HepG2 (cell line): Measurements from ENCODE around the gene ZNF48. TPM values are rescaled to one million over a fixed set of nuclear protein-coding genes. Genes with fewer than 3 reads are reported as not detected.

Source experiments
- FOSL2 ChIP-seq: sonication (generic); formaldehyde crosslinking; IDR thresholded peaks from 2 replicates; pipeline ENCODE4 v1.4.0; 2020; ENCODE audit warnings: missing genetic modification reagents
- FOXK2 ChIP-seq: fragments of 450-650 bp; IDR thresholded peaks from 2 replicates; pipeline ENCODE4 v1.6.1; 2016
- ISL2 ChIP-seq: sonication (generic); formaldehyde crosslinking; IDR thresholded peaks from 2 replicates; pipeline ENCODE4 v1.5.0; 2020; ENCODE audit warnings: missing genetic modification reagents
- ISX ChIP-seq: sonication (generic); formaldehyde crosslinking; conservative IDR thresholded peaks from 2 replicates; pipeline ENCODE4 v1.5.0; 2020; ENCODE audit warnings: missing genetic modification reagents
- NKX3-1 ChIP-seq: sonication (generic); formaldehyde crosslinking; IDR thresholded peaks from 2 replicates; pipeline ENCODE4 v1.5.0; 2020; ENCODE audit warnings: missing genetic modification reagents
- PHF8 ChIP-seq: sonication (generic); formaldehyde crosslinking; IDR thresholded peaks from 2 replicates; pipeline ENCODE4 v1.5.0; 2020; ENCODE audit warnings: missing genetic modification reagents
- SKI ChIP-seq: fragments of 450-650 bp; IDR thresholded peaks from one replicate; pipeline ENCODE4 v1.6.1; 2018; ENCODE audit warnings: mild to moderate bottlenecking; ENCODE audit not compliant: partially characterized antibody
- TMF1 ChIP-seq: sonication (generic); formaldehyde crosslinking; IDR thresholded peaks from 2 replicates; pipeline ENCODE4 v1.8.1; 2022; ENCODE audit warnings: low read depth, missing genetic modification reagents
- ZBTB38 ChIP-seq: sonication (generic); formaldehyde crosslinking; IDR thresholded peaks from 2 replicates; pipeline ENCODE4 v1.5.1; 2020; ENCODE audit warnings: mild to moderate bottlenecking, missing genetic modification reagents
- ZC3H13 ChIP-seq: sonication (generic); formaldehyde crosslinking; IDR thresholded peaks from 2 replicates; pipeline ENCODE4 v1.8.1; 2023; ENCODE audit warnings: mild to moderate bottlenecking, missing genetic modification reagents, moderate library complexity
- ZFP62 ChIP-seq: sonication (generic); formaldehyde crosslinking; IDR thresholded peaks from 2 replicates; pipeline ENCODE4 v1.4.0; 2020; ENCODE audit warnings: missing genetic modification reagents
- ZNF224 ChIP-seq: sonication (generic); formaldehyde crosslinking; IDR thresholded peaks from 2 replicates; pipeline ENCODE4 v1.5.0; 2020; ENCODE audit warnings: mild to moderate bottlenecking, missing genetic modification reagents
- ZNF263 ChIP-seq: sonication (generic); formaldehyde crosslinking; IDR thresholded peaks from 2 replicates; pipeline ENCODE4 v1.4.0; 2020; ENCODE audit warnings: missing genetic modification reagents
- ZNF264 ChIP-seq: sonication (generic); formaldehyde crosslinking; IDR thresholded peaks from 2 replicates; pipeline ENCODE4 v1.4.0; 2020; ENCODE audit warnings: missing genetic modification reagents
- ZNF83 ChIP-seq: sonication (generic); formaldehyde crosslinking; IDR thresholded peaks from 2 replicates; pipeline ENCODE4 v1.4.0; 2020; ENCODE audit warnings: missing genetic modification reagents, mild to moderate bottlenecking, borderline replicate concordance
- polyA plus RNA-seq, 8 experiments: library from polyadenylated mRNA; depleted of rRNA in 3 of 8; stranded (reverse) in 7 of 8; unstranded in 1 of 8; fragments of >200 nt; fragmentation: Illumina TruSeq in 4 of 8; extraction: Trizol in 4 of 8; gene quantifications; 2 replicates each; pipeline versions ENCODE4 v1.2.1 to v1.2.3, GENCODE V29; 2011 to 2016; ENCODE audit warnings: low read depth in 4 of 8, missing spikeins in 1 of 8, mixed read lengths in 1 of 8; ENCODE audit not compliant: insufficient read depth in 1 of 8
- total RNA-seq, 5 experiments: library from RNA; depleted of rRNA; stranded (reverse); fragments of >200 nt; fragmentation: Illumina TruSeq; extraction: Trizol; gene quantifications; 2 replicates each; pipeline ENCODE4 v1.2.3, GENCODE V29; 2016; ENCODE audit warnings: low read depth in 1 of 5
- TF ChIP-seq, protein P1 (sequence below): sonication (generic); formaldehyde crosslinking; IDR thresholded peaks from 2 replicates; pipeline ENCODE4 v1.5.0; 2020; ENCODE audit warnings: mild to moderate bottlenecking, missing genetic modification reagents, moderate library complexity
- TF ChIP-seq, protein P2 (sequence below): sonication (generic); formaldehyde crosslinking; IDR thresholded peaks from 2 replicates; pipeline ENCODE4 v1.9.0; 2021; ENCODE audit warnings: missing genetic modification reagents, borderline replicate concordance
- TF ChIP-seq, protein P3 (sequence below): sonication (generic); formaldehyde crosslinking; IDR thresholded peaks from 2 replicates; pipeline ENCODE4 v1.4.0; 2020; ENCODE audit warnings: mild to moderate bottlenecking, missing genetic modification reagents
- TF ChIP-seq, protein P4 (sequence below): sonication (generic); formaldehyde crosslinking; IDR thresholded peaks from 2 replicates; pipeline ENCODE4 v1.8.0; 2022; ENCODE audit warnings: mild to moderate bottlenecking, missing genetic modification reagents, borderline replicate concordance

Gene ZNF48
- total and polyA plus RNA-seq, 2 of the 13 experiments (the other 11 are each of a cell fraction or from before 2014, with no cell fraction given) = 9.9 to 12.3 TPM

DNA sequence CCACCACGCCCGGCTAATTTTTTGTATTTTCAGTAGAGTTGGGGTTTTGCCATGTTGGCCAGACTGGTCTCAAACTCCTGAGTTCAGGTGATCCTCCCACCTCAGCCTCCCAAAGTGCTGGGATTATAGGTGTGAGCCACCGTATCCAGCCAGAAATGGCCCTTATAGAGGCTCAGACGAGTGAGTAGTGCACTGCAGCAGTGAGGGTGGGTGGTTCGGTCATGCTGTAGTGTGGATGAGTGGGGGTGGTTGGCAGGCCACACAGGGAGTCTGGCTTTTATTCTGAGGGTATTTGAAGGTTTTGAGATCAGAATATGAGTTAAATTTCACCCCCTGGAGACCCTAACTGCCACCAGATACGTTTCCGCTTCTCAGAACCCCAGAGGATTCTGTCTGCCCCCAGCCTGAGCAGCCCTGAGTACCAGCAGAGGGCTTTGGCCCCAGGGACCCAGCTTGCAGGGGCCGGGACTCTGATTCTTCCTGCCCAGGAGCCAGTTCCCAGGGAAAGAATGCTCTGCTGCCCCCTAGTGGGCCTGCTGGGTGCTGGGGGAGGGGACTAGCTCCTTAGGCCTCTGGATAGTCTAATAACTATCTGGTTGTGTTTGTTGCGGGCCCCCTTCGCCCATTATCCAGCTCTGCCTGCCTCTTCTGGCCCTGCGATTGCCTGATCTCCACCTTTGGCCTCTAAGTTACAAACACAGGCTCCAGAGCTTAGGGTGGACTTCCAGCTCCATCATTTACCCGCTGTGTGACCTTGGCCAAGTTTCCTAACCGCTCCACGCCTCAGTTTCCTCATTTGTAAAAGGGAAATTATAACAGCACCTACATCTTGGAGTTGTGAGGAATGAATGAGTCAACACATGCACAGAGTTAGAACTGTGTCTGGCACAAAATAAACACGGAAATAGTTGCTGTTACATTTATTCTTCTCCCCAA is 14.2 kb downstream of the ZNF48 start (continued):
- TF ChIP-seq, protein P1, sequence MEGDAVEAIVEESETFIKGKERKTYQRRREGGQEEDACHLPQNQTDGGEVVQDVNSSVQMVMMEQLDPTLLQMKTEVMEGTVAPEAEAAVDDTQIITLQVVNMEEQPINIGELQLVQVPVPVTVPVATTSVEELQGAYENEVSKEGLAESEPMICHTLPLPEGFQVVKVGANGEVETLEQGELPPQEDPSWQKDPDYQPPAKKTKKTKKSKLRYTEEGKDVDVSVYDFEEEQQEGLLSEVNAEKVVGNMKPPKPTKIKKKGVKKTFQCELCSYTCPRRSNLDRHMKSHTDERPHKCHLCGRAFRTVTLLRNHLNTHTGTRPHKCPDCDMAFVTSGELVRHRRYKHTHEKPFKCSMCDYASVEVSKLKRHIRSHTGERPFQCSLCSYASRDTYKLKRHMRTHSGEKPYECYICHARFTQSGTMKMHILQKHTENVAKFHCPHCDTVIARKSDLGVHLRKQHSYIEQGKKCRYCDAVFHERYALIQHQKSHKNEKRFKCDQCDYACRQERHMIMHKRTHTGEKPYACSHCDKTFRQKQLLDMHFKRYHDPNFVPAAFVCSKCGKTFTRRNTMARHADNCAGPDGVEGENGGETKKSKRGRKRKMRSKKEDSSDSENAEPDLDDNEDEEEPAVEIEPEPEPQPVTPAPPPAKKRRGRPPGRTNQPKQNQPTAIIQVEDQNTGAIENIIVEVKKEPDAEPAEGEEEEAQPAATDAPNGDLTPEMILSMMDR (CRISPR knock-in tag) = peak; percentile 98
- TF ChIP-seq FOSL2 (CRISPR knock-in tag) = peak; percentile 56
- TF ChIP-seq ZFP62 = no peak
- TF ChIP-seq, protein P2, sequence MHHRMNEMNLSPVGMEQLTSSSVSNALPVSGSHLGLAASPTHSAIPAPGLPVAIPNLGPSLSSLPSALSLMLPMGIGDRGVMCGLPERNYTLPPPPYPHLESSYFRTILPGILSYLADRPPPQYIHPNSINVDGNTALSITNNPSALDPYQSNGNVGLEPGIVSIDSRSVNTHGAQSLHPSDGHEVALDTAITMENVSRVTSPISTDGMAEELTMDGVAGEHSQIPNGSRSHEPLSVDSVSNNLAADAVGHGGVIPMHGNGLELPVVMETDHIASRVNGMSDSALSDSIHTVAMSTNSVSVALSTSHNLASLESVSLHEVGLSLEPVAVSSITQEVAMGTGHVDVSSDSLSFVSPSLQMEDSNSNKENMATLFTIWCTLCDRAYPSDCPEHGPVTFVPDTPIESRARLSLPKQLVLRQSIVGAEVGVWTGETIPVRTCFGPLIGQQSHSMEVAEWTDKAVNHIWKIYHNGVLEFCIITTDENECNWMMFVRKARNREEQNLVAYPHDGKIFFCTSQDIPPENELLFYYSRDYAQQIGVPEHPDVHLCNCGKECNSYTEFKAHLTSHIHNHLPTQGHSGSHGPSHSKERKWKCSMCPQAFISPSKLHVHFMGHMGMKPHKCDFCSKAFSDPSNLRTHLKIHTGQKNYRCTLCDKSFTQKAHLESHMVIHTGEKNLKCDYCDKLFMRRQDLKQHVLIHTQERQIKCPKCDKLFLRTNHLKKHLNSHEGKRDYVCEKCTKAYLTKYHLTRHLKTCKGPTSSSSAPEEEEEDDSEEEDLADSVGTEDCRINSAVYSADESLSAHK (CRISPR knock-in tag) = no peak
- no peak for TF ChIP-seq TMF1
- TF ChIP-seq, protein P3, sequence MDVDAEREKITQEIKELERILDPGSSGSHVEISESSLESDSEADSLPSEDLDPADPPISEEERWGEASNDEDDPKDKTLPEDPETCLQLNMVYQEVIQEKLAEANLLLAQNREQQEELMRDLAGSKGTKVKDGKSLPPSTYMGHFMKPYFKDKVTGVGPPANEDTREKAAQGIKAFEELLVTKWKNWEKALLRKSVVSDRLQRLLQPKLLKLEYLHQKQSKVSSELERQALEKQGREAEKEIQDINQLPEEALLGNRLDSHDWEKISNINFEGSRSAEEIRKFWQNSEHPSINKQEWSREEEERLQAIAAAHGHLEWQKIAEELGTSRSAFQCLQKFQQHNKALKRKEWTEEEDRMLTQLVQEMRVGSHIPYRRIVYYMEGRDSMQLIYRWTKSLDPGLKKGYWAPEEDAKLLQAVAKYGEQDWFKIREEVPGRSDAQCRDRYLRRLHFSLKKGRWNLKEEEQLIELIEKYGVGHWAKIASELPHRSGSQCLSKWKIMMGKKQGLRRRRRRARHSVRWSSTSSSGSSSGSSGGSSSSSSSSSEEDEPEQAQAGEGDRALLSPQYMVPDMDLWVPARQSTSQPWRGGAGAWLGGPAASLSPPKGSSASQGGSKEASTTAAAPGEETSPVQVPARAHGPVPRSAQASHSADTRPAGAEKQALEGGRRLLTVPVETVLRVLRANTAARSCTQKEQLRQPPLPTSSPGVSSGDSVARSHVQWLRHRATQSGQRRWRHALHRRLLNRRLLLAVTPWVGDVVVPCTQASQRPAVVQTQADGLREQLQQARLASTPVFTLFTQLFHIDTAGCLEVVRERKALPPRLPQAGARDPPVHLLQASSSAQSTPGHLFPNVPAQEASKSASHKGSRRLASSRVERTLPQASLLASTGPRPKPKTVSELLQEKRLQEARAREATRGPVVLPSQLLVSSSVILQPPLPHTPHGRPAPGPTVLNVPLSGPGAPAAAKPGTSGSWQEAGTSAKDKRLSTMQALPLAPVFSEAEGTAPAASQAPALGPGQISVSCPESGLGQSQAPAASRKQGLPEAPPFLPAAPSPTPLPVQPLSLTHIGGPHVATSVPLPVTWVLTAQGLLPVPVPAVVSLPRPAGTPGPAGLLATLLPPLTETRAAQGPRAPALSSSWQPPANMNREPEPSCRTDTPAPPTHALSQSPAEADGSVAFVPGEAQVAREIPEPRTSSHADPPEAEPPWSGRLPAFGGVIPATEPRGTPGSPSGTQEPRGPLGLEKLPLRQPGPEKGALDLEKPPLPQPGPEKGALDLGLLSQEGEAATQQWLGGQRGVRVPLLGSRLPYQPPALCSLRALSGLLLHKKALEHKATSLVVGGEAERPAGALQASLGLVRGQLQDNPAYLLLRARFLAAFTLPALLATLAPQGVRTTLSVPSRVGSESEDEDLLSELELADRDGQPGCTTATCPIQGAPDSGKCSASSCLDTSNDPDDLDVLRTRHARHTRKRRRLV (CRISPR knock-in tag) = no peak
- TF ChIP-seq ZNF83 = no peak
- peak; percentile 40 for TF ChIP-seq PHF8 (CRISPR knock-in tag)
- no peak for TF ChIP-seq NKX3-1
- 0 out of 2 replicates have a peak, but pooled peaks have one; percentile 67 for TF ChIP-seq ZNF264 (CRISPR knock-in tag)
- no peak for TF ChIP-seq FOXK2
- TF ChIP-seq ZNF224 = no peak
- no peak for TF ChIP-seq ISX
- no peak for TF ChIP-seq ZC3H13 (CRISPR knock-in tag)
- TF ChIP-seq ZBTB38 (CRISPR knock-in tag) = peak; percentile 50; the same call in 1 of the 2 replicates
- peak; percentile 47; the same call in 1 of the 2 replicates for TF ChIP-seq ISL2 (CRISPR knock-in tag)
- TF ChIP-seq, protein P4, sequence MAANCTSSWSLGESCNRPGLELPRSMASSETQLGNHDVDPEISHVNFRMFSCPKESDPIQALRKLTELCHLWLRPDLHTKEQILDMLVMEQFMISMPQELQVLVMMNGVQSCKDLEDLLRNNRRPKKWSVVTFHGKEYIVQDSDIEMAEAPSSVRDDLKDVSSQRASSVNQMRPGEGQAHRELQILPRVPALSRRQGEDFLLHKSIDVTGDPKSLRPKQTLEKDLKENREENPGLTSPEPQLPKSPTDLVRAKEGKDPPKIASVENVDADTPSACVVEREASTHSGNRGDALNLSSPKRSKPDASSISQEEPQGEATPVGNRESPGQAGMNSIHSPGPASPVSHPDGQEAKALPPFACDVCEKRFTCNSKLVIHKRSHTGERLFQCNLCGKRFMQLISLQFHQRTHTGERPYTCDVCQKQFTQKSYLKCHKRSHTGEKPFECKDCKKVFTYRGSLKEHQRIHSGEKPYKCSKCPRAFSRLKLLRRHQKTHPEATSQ = no peak
- peak; percentile 74 for TF ChIP-seq SKI
- TF ChIP-seq ZNF263 (CRISPR knock-in tag) = 0 out of 2 replicates have a peak, but pooled peaks have one; percentile 20
